ENCODE results near the gene RAB3IL1. TPM values are rescaled to one million over a fixed set of nuclear protein-coding genes. Genes with fewer than 3 reads are reported as not detected.

RAB3IL1 gene
- total RNA-seq, 2 experiments from 2014 or later = not detected

GRCh38 chr11:61866958-61867343, 50.4 kb downstream of the RAB3IL1 start:
- DNase-seq (no peak), ATAC-seq (ENCODE audit: poor library complexity) (no peak)
- H3K36me3 ChIP-seq (ENCODE audit: insufficient read depth, low read length) = no peaks in the 10 kb centered on the region
- no peak overlapping the region for H3K27ac ChIP-seq (ENCODE audit: low read depth in 1 of 2, low read length in 2 of 2)
- no peaks in the 10 kb centered on the region for H3K36me3 Mint-ChIP-seq (ENCODE audit: low read depth)
- H3K4me1 ChIP-seq (ENCODE audit: insufficient read depth, low read length) = peaks cover 7% of the 10 kb centered on the region
- H3K27me3 ChIP-seq (ENCODE audit: control insufficient read depth in 1 of 2, insufficient read depth in 2 of 2, low read length in 2 of 2) = no peaks in the 10 kb centered on the region
- no peaks in the 10 kb centered on the region for H3K9me3 ChIP-seq (ENCODE audit: control insufficient read depth in 1 of 2, insufficient read depth in 1 of 2, low read length in 2 of 2)
- intact Hi-C loops (cut with DNase I, micrococcal nuclease) = no loop called here
- ChIA-PET CTCF (interaction anchor here (1.8 kb wide), 1 partner anchor 215 kb away, joined by 4 read pairs; no protein-coding TSS in a partner anchor), POLR2A (no interaction called here)
- no peaks in the 10 kb centered on the region for H3K9me3 Mint-ChIP-seq
- TF ChIP-seq CTCF (IDR thresholded peaks at IDR 0.05) = no peak
- H3K27ac Mint-ChIP-seq = no peak overlapping the region
- peaks cover 7% of the 10 kb centered on the region for H3K27me3 Mint-ChIP-seq
- H3K4me1 Mint-ChIP-seq (ENCODE audit: low read depth) = peaks cover 5% of the 10 kb centered on the region
- H3K4me3 ChIP-seq (ENCODE audit: low read length) = no peak overlapping the region
- no peak overlapping the region for H3K4me3 Mint-ChIP-seq

GRCh38 chr11:61866231-61866957, 51.0 kb downstream of the RAB3IL1 start:
- peaks cover 6% of the 10 kb centered on the region for H3K27me3 Mint-ChIP-seq
- peaks cover 4% of the 10 kb centered on the region for H3K4me1 Mint-ChIP-seq (ENCODE audit: low read depth)
- CTCF ChIA-PET = interaction anchor here (1.8 kb wide), 1 partner anchor 215 kb away, joined by 4 read pairs; no protein-coding TSS in a partner anchor
- POLR2A ChIA-PET = no interaction called here
- no peak for ATAC-seq (ENCODE audit: poor library complexity)
- H3K27ac ChIP-seq (ENCODE audit: low read depth in 1 of 2, low read length in 2 of 2) = no peak overlapping the region
- no peaks in the 10 kb centered on the region for H3K36me3 Mint-ChIP-seq (ENCODE audit: low read depth)
- no peak for DNase-seq
- H3K4me3 Mint-ChIP-seq = no peak overlapping the region
- intact Hi-C loops (cut with DNase I, micrococcal nuclease) = no loop called here
- no peaks in the 10 kb centered on the region for H3K27me3 ChIP-seq (ENCODE audit: control insufficient read depth in 1 of 2, insufficient read depth in 2 of 2, low read length in 2 of 2)
- peaks cover 6% of the 10 kb centered on the region for H3K4me1 ChIP-seq (ENCODE audit: insufficient read depth, low read length)
- TF ChIP-seq CTCF (IDR thresholded peaks at IDR 0.05) = no peak
- no peak overlapping the region for H3K4me3 ChIP-seq (ENCODE audit: low read length)
- H3K36me3 ChIP-seq (ENCODE audit: insufficient read depth, low read length) = no peaks in the 10 kb centered on the region
- H3K9me3 Mint-ChIP-seq = no peaks in the 10 kb centered on the region
- H3K9me3 ChIP-seq (ENCODE audit: control insufficient read depth in 1 of 2, insufficient read depth in 1 of 2, low read length in 2 of 2) = no peaks in the 10 kb centered on the region
- H3K27ac Mint-ChIP-seq = no peak overlapping the region

GRCh38 chr11:61864814-61865775, 52.3 kb downstream of the RAB3IL1 start:
- Mint-ChIP-seq H3K9me3 (no peaks in the 10 kb centered on the region), H3K36me3 (ENCODE audit: low read depth) (no peaks in the 10 kb centered on the region), H3K4me1 (ENCODE audit: low read depth) (no peaks in the 10 kb centered on the region), H3K4me3 (no peak overlapping the region), H3K27me3 (no peaks in the 10 kb centered on the region), H3K27ac (no peak overlapping the region)
- no peaks in the 10 kb centered on the region for H3K27me3 ChIP-seq (ENCODE audit: control insufficient read depth in 1 of 2, insufficient read depth in 2 of 2, low read length in 2 of 2)
- POLR2A ChIA-PET = no interaction called here
- DNase-seq (no peak), ATAC-seq (ENCODE audit: poor library complexity) (no peak)
- CTCF ChIA-PET = no interaction called here
- no peaks in the 10 kb centered on the region for H3K36me3 ChIP-seq (ENCODE audit: insufficient read depth, low read length)
- no peak for TF ChIP-seq CTCF (IDR thresholded peaks at IDR 0.05)
- intact Hi-C loops (cut with DNase I, micrococcal nuclease) = loop anchor here in 1 of 2 experiments (5.0 kb wide), 1 partner anchor 57 kb away; no protein-coding TSS in a partner anchor
- no peaks in the 10 kb centered on the region for H3K4me1 ChIP-seq (ENCODE audit: insufficient read depth, low read length)
- H3K27ac ChIP-seq (ENCODE audit: low read depth in 1 of 2, low read length in 2 of 2) = no peak overlapping the region
- no peaks in the 10 kb centered on the region for H3K9me3 ChIP-seq (ENCODE audit: control insufficient read depth in 1 of 2, insufficient read depth in 1 of 2, low read length in 2 of 2)
- H3K4me3 ChIP-seq (ENCODE audit: low read length) = no peak overlapping the region
